Measurements from ENCODE around the gene JARID2.
"Not testable (repeated sequence)": the region's sequence is repeated elsewhere in the genome, so short reads cannot be mapped to it uniquely, and the experiment has no call there.

Gene JARID2

DNA sequence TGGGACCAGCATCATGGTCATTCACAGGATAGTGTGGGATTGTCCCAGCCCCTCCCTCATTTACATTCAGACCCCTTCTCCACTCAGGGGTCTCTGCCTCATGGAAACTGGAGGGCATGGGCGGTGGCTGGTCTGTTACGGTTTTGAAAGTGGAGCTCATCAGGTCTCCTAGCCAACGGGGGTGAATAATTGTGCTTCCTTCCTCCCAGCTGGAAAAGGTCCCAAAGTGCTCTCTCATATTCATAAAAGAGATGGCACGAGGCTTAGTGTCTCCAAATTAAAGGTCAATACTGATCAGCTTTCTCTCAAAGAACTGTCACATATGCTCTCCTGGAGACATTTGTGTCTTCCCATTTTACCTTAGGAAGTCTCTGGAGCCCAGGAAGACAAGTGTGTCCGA, 19.9 kb downstream of the JARID2 start:
- no peak for DNase-seq

DNA sequence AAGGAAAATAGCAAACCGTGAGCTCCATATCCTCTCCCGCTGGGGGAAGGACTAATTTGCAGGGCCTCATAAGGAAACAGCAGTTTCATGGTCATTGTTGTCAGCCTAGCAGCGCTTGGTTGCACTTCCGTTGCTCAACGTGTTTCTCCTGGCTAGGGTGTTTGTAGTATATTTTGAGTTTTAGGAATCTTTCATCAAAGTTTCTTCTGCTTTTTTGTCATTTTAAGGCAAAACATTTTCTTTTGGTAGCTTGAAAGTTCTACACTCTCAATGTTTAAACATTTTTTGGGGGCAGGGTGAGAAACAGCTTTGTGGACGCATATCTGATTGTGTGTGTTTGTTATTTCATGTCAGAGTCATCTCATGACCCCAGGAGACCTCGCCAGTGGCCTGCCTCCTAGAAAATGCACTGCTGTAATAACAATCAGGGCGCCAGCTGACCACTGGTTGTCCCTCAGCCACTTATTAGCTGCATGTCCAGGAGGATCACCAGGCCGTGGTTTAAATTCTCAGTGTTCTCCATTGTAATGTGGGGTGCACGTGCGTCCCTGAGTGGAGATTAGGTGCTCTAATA, 20.6 kb downstream of the JARID2 start:
- DNase-seq = no peak

DNA sequence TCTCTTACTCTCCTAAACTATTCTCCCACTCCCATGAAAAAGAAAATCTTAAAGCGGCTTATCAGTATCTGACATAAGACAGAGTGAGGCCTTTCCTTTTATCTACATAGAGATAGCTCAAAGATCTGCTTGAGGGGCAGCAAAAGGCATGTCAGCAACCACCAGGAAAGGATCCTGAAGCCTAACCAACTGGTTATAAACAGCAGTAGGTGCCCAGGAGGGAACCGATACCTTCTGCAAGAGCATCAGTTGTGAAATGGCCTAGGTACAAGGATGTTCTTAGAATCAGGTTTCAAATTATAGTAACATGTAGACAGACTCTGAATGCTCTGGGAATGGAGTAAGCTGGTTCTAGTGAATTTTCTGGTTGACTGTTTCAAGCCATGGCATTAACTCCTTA, 21.4 kb downstream of the JARID2 start:
- DNase-seq = no peak

DNA sequence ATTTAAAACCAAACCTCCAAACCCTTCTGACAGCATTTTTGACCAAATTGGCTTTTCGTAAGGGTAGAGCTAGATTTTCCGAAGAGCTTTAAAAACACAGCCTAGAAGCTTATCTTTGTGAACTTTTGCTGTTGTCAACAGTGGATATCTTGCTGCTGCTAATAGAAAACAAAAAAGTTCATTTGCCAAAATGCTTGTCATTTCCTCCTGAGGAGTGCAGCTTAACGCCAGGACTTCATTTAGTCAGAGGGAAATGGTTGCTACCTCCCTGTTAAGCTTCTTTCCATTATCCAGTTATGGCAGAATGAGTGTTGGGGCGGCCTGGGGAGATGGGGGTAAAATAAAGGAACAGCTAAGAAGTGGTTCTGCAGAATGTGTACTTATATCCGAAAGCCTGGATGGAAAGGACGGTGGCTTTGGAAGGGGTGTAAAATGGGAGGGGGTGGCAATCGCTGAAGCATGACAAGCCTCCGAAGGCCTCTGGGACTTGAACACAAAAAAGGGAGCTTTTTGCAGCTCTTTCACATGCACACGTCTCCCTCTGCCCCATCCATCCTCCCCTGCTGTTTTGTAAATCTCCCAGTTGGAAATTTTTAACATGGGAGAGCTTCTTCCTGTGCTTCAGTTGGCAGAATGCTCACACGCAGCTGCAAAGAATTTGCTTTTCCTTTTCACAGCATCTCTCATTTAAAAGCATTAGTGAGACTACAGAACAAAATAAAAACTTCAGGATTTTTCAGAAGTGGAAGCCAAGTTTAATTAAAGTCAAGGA, 22.5 kb downstream of the JARID2 start:
- DNase-seq = no peak

DNA sequence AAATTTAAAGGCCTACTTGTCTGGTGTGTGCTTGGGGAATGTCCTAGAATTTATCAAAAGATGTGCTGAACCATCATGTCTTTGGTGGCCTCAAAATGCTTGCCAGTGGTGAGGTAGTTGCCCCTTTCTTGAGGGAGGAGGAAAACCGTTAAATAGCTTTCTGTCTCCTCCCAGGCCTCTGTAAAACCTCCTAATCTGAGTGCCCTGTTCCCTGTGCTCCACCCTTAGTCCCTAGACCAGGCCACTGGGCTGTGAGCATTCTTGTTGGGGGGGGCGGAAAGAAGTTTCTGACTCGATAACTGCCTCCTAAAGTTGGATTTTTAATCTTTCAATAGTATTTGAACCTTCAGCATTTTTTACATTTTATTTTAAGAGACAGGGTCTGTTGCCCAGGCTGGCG, 23.1 kb downstream of the JARID2 start:
- DNase-seq = no peak

DNA sequence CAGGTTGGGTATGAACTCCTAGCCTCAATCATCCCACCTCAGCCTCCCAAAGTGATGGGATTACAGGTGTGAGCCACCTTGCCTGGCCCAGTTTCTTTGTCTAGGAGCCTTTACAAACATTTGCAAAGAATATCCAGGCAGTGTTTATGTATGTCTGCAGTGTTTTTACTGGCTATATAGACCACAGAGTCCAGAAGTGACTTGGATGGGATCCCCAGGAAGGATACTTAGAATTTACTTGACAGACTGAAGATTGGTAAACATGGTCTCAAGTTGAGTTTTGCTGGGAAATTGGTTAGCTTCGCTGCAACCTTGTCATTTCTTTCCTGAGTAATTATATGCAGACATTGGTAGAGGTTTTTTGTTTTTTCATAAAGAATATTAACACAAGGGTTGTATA, 23.8 kb downstream of the JARID2 start:
- DNase-seq = no peak

DNA sequence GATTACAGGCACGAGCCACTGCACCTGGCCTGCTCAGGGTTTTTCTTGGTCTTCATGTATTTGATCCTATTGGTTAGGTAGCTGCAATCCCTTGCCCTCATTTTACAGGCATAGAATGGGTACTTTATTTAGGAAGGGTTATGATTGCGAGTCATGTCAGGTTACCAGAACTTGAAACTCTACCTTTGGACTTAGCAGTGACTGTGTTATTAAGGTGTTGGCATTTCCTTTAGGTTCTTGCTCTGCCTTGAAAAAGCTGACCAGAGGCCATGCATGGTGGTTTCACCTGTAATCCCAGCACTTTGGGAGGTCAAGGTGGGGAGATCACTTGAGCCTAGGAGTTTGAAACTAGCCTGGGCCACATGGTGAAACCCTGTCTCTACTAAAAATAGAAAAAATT, 24.5 kb downstream of the JARID2 start:
- DNase-seq = no peak

DNA sequence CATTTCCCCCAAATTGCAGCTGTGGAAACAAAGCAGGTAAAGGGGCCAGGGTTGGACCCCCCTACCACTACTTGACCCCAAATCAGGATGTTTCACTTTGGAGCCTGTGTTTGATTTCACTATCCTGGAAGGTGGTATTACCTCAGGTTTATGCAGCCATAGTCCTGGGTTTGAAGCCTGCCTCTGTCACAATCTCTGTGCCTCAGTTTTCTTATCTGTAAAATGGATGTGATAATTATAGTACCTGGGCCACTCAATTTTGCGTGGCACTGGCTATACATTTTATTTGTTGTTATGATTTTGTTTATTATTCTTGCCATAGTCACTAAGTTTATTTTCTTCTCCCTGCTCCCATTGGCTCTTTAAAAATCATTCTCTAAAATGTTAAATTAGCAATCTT, 26.7 kb downstream of the JARID2 start:
- DNase-seq = no peak

DNA sequence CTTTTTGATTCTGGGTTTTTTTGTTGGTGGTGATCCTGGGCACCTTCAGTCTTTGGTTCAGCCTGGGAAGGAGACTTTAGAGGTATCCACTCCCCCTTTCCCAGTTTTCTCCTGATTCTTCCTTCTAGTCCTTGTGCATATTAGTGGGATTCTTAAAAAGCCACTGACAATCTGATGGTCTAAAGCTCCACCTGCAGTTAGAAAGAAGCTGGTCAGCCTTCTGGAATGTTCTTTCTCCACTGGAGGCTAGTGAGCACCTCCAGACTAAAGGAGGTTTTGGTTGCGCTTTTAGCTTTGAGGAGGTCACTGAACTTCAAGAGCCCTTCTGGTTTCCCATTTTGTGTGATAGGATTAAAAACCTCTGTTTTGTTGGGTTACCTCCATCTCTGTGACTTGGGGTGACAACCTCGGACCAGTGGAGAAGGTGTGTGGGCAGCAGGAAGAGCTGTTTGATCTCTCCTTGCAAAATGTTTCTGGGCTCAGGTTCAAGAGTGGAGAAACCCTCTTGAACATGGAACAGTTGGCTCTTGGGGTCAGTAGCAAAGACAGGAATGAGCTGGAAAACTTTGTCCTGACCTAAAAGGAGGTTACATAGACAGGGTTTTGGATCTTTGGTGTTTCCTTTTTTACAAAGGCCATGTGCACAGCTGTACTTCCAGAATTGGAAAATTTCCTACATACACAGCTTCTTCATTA, 29.0 kb downstream of the JARID2 start:
- no peak for DNase-seq

DNA sequence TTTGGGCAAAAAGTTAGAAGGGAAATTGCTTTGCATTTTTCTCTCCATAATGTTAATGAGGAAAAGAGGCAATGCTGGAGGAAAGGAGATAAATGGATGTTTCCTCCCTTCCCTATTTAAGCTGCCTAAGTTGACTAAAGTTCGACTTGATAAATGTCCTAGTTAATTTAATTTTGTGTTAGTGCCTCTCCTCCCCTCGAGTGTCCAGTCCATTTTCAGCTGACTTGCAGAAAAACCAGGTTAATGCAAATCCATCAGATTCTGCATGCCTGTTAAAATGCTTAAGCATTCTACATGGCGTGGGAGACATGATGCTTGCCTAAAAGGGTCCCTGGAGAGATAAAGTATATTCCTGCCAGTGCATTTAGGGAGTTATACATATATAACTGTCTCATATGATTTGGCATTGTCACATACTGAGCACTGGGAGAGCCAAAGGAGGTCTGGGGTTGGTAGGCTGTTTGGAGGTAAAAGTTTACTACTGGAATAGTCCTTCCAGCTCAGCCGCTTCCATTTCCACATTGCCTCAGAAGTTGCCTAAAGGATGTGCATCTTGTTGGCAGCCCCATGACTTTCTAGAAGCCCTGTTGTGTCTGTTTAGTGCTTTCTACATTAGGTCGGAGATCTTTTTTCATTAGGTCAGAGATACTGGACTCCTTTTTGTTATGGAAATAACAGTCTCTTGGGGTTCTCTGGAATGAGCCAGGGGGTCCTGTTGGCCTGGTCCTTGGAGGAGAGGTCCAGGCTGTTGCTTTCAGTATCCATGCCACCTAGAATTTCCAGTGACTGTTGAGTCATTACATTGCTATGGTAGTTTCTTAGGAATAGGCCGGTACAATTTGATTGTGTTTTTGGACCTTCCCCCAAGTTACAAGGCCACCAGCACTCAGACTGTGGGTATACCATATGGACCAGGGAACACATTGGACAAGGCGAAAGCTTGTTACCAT, 30.4 kb downstream of the JARID2 start:
- no peak for DNase-seq

DNA sequence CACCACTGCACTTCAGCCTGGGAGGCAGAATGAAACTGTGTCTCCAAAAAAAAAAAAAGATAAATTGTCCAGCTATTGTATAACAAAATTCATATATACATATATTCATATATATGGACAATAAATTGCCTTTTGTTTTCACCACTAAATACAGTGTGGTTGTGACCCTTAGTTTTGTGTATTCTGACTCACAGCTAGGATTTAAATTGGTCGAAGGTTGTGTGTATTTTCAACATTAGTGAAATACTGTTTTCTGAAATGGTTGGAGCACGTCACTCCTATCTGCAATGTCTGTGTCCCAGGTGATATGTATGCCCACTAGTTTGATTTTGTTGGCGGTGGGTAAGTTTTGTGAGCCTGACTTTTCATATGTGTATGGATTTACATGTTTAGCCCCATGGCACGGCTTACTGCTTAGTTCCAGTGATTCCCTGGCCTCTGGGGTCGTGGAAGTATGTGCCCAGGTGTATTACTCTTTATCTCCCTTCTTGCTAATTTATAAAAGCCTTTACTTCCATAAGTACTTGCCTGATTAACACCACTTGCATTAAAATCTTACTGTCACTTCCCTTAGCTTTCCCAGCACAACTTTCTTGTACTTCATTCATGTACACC, 33.3 kb downstream of the JARID2 start:
- no peak for DNase-seq

DNA sequence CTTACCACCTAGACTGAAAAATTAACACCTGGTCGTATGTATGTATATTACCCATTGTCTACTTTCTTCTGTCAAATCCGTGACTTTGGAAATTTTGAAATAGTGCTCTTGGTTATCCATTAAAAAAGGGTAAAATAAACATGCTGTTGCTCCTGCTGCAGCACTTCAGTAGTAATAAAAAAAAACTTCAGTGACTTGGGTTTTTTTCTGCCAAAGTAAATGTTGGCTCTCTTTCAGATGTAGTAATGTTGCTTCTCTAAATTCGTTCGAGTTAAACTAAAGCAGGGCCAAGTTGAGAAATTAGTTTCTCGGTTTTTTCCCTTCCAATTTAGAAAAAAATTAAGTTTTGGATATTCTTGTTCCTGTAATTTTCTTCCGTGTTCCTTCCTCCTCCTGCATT, 34.2 kb downstream of the JARID2 start:
- no peak for DNase-seq

DNA sequence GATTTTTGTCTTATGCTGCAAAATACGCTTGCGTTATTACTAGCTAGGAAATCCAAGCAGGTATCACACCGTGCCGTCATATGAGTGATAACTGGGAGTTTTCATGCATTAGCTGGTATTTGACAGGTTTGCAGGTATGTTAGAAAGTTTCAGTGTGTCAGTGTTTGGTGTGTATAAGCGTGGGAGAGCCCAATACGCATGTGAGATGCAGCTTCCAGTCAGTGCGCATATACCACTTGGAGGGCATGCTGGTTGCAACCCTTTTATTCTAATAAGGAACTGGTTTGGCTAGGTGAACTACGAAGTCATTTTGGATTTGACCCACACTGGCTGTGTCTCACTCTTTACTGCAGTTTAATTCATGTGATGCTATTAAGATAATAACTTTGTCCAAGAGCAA, 35.1 kb downstream of the JARID2 start:
- no peak for DNase-seq

DNA sequence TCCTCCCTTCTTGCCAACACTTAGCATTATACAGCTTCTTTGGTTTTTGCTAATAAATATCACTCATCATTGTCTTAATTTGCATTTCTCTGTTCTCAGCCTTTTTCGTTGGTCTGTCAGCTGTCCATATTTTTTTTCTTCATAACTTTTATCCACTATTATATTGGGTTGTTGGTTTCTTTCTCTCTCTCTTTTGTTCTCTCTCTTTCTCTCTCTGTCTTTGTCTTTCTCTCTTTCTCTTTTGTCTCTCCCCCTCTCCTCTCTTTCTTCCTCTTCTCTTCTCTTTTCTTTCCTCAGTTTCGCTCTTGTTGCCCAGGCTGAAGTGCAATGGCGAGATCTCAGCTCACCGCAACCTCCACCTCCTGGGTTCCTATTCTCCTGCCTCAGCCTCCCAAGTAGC, 36.5 kb downstream of the JARID2 start:
- DNase-seq = no peak

DNA sequence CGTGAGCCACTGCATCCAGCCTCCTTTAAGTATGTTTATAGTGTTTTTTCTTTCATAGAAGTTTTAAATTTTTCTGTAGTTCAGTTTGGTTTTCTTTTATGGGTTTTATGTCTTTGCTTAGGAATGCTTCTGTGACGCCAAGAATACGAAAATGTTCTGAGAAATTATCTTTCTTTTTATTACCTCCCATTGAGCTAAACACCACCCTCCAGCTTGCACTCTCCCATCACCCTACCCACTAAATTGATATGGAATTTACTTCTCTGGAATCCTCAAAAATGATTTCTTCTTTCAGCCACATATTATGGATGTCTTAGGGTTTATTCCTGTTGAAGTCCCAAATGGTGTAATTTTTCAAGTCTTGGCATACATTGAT, 38.1 kb downstream of the JARID2 start:
- DNase-seq = no peak

DNA sequence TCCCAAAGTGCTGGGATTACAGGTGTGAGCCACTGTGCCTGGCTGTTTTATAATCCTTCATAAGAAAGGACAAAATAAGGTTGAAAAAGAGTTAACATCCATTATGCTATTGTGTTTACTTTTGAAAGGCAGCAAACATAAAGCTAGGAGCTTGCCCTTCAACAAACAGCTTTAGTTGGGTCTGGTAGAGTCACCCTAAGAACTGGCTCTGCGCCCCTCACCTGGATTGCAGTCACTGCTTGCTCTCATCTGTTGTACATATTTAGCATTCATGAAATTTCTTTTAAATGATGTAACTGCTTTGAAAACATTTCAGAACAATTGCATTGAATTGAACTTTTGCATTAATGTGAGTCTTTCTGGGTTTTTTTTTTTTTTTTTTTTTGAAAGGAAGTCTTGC, 38.9 kb downstream of the JARID2 start:
- DNase-seq = no peak

DNA sequence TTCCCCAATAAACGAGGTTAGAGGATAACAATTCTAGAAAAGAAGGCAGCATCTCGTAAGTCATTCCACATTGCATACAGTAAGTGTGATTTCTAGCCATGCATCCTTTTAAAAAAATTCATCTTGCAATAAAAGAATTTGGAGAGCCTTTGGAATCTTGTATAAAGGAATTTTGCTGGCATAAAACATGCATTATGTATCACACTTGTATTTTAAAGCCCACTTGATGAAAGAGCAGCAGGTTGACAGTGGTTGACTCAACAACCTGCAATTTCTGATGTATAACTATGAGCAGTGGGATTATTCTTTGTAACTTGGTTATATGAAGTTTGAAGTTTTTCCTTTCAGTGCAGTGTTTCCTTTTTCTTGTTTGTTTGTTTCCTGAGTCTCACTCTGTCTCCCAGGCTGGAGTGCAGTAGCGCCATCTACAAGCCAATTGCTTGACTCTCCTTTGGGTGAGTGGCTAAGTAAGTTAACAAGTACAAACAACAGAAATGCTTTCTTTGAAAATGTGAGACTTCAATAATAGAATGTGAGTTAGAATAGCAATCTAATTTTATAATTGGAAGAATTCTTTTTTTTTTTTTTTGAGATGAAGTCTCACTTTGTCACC, 39.9 kb downstream of the JARID2 start:
- no peak for DNase-seq

DNA sequence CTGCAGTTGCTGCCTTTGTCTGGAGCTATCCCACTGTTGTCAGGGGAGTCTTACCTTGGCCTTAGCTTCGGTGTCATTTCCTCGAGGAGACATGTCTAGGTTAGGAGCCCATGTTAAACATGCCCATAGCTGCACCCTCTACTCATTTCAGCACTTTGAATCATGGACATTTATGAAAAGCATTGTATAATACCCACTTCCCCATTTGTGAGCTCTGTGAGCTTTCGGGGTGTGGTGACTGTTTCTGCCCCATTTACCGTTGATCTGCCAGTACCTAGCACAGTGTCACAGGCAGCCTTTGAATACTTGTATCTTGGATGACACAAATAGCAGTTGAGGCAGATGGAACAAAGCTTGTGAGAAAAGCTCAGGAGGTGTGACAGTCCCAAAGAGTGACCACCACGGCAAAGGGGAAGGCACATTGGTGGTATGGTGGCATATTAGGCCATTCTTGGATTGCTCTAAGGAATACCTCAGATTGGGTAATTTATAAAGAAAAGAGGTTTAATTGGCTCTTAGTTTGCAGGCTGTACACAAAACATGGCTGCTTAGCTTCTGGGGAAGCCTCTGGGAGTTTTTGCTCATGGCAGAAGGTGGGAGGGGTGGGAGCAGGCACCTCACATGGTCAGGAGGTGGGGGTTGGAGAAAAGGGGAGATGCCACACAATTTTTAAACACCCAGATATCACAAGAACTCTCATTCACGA, 42.0 kb downstream of the JARID2 start:
- DNase-seq = no peak

DNA sequence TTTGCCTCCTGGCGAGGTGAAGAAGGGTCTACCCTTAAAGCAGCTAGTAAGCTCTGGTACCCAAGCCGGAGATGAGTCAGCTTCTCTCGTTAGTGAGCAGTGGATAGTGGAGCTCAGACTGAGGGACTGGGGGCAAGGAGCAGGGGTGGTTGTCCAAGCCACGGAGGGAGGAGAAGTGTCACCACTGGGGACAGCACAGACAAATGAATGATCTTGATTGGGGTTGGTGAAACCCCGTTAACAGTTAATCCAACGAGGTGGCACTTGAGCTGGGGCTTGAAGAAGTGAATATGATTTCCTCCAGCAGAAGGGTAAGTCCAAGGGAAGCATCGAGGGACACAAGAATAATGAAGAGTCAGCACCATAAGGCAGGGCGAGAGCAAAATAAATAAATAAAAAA, 43.0 kb downstream of the JARID2 start:
- no peak for DNase-seq

DNA sequence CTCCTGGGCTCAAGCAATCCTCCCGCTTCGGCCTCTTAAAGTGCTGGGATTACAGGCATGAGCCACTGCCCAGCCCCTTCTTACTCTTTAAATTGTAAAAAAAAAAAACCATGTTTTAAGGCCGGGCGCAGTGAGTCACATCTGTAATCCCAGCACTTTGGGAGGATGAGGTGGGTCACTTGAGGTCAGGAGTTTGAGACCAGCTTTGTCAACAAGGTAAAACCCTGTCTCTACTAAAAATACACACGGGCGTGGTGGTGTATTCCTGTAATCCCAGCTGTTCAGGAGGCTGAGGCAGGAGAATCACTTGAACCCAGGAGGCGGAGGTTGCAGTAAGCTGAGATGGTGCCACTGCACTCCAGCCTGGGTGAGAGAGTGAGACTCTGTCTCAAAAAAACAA, 43.6 kb downstream of the JARID2 start:
- not testable (repeated sequence) for DNase-seq

DNA sequence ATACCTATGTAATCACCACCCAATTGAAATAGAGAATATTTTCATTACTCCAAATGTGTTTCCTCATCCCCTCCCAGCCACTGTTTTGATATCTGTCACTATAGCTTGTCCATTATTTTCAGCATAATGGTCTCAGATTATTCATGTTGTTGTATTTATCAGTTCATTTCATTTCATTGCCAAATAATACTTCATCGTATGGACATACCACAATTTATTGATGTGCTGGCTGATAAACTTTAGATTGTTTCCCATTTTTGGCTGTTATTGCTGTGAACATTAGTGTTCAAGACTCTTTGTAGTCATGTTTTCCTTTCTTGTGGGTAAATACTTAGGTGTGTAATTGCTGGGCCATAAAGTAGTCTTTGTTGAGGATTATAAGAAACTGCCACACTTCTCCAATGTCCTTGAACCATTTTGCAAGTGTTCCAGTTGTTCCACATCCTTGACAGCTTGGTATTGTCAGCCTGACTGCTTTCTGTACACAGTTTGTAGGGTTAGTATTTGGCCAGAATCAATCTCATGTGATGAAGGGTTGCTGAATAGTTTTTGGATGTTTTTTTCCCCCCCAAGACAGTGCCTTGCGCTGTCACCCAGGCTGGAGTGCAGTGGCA, 44.3 kb downstream of the JARID2 start:
- no peak for DNase-seq

Measured in NCI-H748 treated with DMSO at 0.1 percent for 48 hours (cell line).